ENCODE measurements around the gene GAS2. TPM values are rescaled to one million over a fixed set of nuclear protein-coding genes. Genes with fewer than 3 reads are reported as not detected.
A peak's percentile ranks its signal among the peaks of the same experiment; 100 is the strongest.

GAS2 gene
- total and polyA plus RNA-seq, 2 donors (not counting 1 experiment from before 2014, with no cell fraction given): 2.5 to 6.5 TPM

GRCh38 chr11:22830082-22830414, 163.6 kb downstream of the GAS2 start:
- Mint-ChIP-seq H3K27ac (peak overlapping the region; percentile 89), H3K4me1 (peaks cover 11% of the 10 kb centered on the region), H3K4me3 (peak overlapping the region; percentile 94), H3K9me3 (ENCODE audit: insufficient read depth) (no peaks in the 10 kb centered on the region), H3K27me3 (no peaks in the 10 kb centered on the region)
- H3K4me2 ChIP-seq (replicated peaks; ENCODE audit: low read depth, low read length, poor library complexity, severe bottlenecking): peak overlapping the region; percentile 70
- no peaks in the 10 kb centered on the region for H3K79me2 ChIP-seq (ENCODE audit: control insufficient read depth, insufficient read depth, low read length)
- TF ChIP-seq, protein P1, sequence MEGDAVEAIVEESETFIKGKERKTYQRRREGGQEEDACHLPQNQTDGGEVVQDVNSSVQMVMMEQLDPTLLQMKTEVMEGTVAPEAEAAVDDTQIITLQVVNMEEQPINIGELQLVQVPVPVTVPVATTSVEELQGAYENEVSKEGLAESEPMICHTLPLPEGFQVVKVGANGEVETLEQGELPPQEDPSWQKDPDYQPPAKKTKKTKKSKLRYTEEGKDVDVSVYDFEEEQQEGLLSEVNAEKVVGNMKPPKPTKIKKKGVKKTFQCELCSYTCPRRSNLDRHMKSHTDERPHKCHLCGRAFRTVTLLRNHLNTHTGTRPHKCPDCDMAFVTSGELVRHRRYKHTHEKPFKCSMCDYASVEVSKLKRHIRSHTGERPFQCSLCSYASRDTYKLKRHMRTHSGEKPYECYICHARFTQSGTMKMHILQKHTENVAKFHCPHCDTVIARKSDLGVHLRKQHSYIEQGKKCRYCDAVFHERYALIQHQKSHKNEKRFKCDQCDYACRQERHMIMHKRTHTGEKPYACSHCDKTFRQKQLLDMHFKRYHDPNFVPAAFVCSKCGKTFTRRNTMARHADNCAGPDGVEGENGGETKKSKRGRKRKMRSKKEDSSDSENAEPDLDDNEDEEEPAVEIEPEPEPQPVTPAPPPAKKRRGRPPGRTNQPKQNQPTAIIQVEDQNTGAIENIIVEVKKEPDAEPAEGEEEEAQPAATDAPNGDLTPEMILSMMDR (IDR thresholded peaks at IDR 0.05): peak; percentile 26
- no peak for TF ChIP-seq EZH2 (IDR thresholded peaks at IDR 0.05; ENCODE audit: borderline replicate concordance, insufficient read depth, low read depth, low read length, poor library complexity, severe bottlenecking)
- H3K9me3 ChIP-seq (ENCODE audit: control extremely low read depth in 1 of 3, control insufficient read depth in 2 of 3, insufficient read depth in 1 of 3, low read length in 2 of 3): no peaks in the 10 kb centered on the region
- POLR2A ChIA-PET: interaction anchor here (1.0 kb wide), 1 partner anchor 15 kb away, joined by 3 read pairs; no protein-coding TSS in a partner anchor
- no CpG with 5 or more reads among the region's 4 CpGs for WGBS (ENCODE audit: insufficient coverage)
- H2AFZ ChIP-seq (ENCODE audit: insufficient read depth, low read depth, low read length, poor library complexity, severe bottlenecking): peak overlapping the region; percentile 96
- intact Hi-C loops (cut with micrococcal nuclease): no loop called here
- ATAC-seq (ENCODE audit: low read depth) (no peak), DNase-seq (no peak)
- H3K36me3 ChIP-seq (replicated peaks in 1 of 2; ENCODE audit: control extremely low read depth in 1 of 2, control insufficient read depth in 1 of 2, extremely low read depth in 1 of 2, insufficient read depth in 2 of 2, low read length in 1 of 2): peaks cover 4 to 10% of the 10 kb centered on the region in 2 experiments
- peaks cover 9 to 13% of the 10 kb centered on the region in 2 donors for H3K4me1 ChIP-seq (ENCODE audit: control insufficient read depth in 2 of 2, insufficient read depth in 2 of 2, low read length in 2 of 2)
- peak overlapping the region in 1 of 2 donors; percentile 26 for H3K27ac ChIP-seq (ENCODE audit: low read length in 2 of 2)
- H3K9ac ChIP-seq (ENCODE audit: low read length): peak overlapping the region; percentile 84
- peak overlapping the region in 4 of 5 experiments; percentile 77 to 97 (median 86) for H3K4me3 ChIP-seq (ENCODE audit: control extremely low read depth in 1 of 5, extremely low read depth in 1 of 5, insufficient read depth in 1 of 5, low read depth in 2 of 5, low read length in 4 of 5)
- H3K27me3 ChIP-seq (replicated peaks in 1 of 4; ENCODE audit: control extremely low read depth in 1 of 4, control insufficient read depth in 3 of 4, insufficient read depth in 4 of 4, low read length in 3 of 4): no peaks in the 10 kb centered on the region
- H4K20me1 ChIP-seq (ENCODE audit: control insufficient read depth, insufficient read depth, low read length, poor library complexity, severe bottlenecking): no peaks in the 10 kb centered on the region
- CTCF ChIA-PET: interaction anchor here (1.0 to 2.6 kb wide), 8 partner anchors 9 to 204 kb away, joined by 3 to 10 read pairs (median 6); partner anchors contain the start of gene FANCF

GRCh38 chr11:22832315-22833015, 166.1 kb downstream of the GAS2 start:
- intact Hi-C loops (cut with micrococcal nuclease): no loop called here
- POLR2A ChIA-PET: no interaction called here
- Mint-ChIP-seq H3K9me3 (ENCODE audit: insufficient read depth) (no peaks in the 10 kb centered on the region), H3K27me3 (no peaks in the 10 kb centered on the region), H3K4me1 (peaks cover 11% of the 10 kb centered on the region), H3K4me3 (no peak overlapping the region), H3K27ac (no peak overlapping the region)
- Histone ChIP-seq H3K4me3 (ENCODE audit: control extremely low read depth in 1 of 5, extremely low read depth in 1 of 5, insufficient read depth in 1 of 5, low read depth in 2 of 5, low read length in 4 of 5) (no peak overlapping the region), H3K9ac (ENCODE audit: low read length) (no peak overlapping the region), H3K36me3 (replicated peaks in 1 of 2; ENCODE audit: control extremely low read depth in 1 of 2, control insufficient read depth in 1 of 2, extremely low read depth in 1 of 2, insufficient read depth in 2 of 2, low read length in 1 of 2) (no peaks in the 10 kb centered on the region), H3K9me3 (ENCODE audit: control extremely low read depth in 1 of 3, control insufficient read depth in 2 of 3, insufficient read depth in 1 of 3, low read length in 2 of 3) (no peaks in the 10 kb centered on the region), H3K27me3 (replicated peaks in 1 of 4; ENCODE audit: control extremely low read depth in 1 of 4, control insufficient read depth in 3 of 4, insufficient read depth in 4 of 4, low read length in 3 of 4) (no peaks in the 10 kb centered on the region), H4K20me1 (ENCODE audit: control insufficient read depth, insufficient read depth, low read length, poor library complexity, severe bottlenecking) (no peaks in the 10 kb centered on the region), H3K4me2 (replicated peaks; ENCODE audit: low read depth, low read length, poor library complexity, severe bottlenecking) (no peak overlapping the region), H3K4me1 (ENCODE audit: control insufficient read depth in 2 of 2, insufficient read depth in 2 of 2, low read length in 2 of 2) (peaks cover 9 to 13% of the 10 kb centered on the region in 2 donors), H2AFZ (ENCODE audit: insufficient read depth, low read depth, low read length, poor library complexity, severe bottlenecking) (no peak overlapping the region), H3K27ac (ENCODE audit: low read length in 2 of 2) (no peak overlapping the region), H3K79me2 (ENCODE audit: control insufficient read depth, insufficient read depth, low read length) (no peaks in the 10 kb centered on the region)
- no peak for TF ChIP-seq EZH2 (IDR thresholded peaks at IDR 0.05; ENCODE audit: borderline replicate concordance, insufficient read depth, low read depth, low read length, poor library complexity, severe bottlenecking)
- TF ChIP-seq, protein P1 (IDR thresholded peaks at IDR 0.05): no peak
- no CpG with 5 or more reads among the region's 3 CpGs for WGBS (ENCODE audit: insufficient coverage)
- ATAC-seq (ENCODE audit: low read depth) (no peak), DNase-seq (no peak)
- CTCF ChIA-PET: no interaction called here

Data from B cell (primary cell).